Measurements from ENCODE around the gene SP2.
"Not testable (repeated sequence)": the region's sequence is repeated elsewhere in the genome, so short reads cannot be mapped to it uniquely, and the experiment has no call there.

Gene SP2

GRCh38 chr17:47891545-47892088 lies 4.4 kb upstream of the SP2 start:
- no peak for DNase-seq

DNA sequence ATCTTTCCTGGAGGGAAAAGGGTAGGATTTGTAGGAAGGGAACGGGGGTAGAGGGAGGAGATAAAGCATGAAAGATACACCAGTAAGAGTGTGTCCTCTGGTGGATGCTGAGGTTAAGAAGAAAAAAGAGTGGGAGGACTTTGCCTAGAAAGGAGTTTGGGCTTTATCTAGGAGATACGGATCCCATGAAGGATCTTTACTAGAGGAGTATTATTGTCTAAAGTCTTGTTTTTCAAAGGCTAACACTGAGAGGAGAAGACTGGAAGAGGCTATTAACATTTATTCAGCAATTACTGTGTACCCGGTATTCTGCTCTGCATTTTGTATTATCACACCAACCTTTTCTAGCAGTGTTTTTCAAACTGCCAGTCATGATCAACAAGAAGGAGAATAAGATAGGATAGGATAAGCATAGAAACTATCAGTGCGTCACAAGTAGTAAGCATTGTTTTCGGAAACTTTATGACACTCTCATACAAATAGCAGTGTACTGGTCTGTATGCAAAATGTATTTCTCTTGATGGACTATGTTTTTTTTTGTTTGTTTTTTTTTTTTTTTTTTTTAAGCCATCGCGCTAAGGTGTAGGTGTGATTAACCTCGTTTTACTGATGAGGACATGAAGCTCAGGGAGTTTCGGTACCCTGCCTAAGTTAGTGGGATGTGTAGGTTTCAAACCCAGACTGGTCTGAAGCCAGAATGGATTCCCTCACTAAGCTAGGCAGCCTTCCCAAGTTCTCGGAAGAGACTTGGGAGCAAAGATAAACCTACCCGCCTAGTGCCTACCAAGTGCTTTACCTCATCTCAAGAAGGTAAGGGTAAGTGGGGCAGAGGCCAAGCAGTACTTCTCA lies 1.3 kb upstream of the SP2 start:
- DNase-seq: no peak

GRCh38 chr17:47895347-47895855 lies 635 bp upstream of the SP2 start:
- peak; percentile 49 for DNase-seq

GRCh38 chr17:47896672-47897490 lies 845 bp downstream of the SP2 start:
- no peak for DNase-seq

DNA sequence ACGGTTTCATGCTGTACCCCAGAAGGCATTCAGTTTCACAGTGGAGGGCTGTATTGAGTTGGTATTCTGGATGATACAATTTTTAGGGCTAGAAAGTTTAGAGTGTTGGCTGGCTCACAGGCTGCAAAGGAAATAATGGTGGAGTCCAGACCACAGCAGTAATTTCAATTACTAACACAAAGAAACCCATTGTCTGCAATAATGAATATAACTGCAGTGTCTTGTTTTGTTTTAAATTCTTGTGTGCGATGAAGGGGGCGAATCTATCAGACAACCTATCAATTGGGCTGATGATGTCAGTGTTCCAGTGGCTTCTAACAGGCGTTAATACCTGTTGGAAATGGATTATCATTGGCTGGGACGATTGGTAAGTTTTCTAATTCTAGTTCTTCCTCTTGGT lies 1.5 kb downstream of the SP2 start:
- no peak for DNase-seq

DNA sequence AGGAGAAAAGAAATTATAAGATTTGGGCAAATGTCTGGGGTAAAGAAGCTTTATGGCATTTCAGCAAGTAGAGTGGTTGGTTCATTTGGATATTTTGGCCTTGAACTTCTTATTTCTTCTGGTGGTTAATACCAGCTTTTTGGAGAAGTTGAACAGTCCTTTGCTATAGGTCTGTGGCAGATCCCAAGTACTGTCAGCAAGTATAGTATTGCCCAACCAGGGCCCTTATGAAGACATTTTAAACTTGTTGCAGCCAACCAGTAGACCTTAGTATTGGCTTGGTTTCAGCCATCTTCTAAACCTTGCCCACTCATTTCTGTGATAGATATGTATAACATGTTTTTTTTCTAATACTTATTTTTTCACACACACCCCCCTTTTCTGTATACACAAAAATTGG lies 2.2 kb downstream of the SP2 start:
- no peak for DNase-seq

GRCh38 chr17:47899643-47900042 lies 3.6 kb downstream of the SP2 start:
- DNase-seq: no peak

DNA sequence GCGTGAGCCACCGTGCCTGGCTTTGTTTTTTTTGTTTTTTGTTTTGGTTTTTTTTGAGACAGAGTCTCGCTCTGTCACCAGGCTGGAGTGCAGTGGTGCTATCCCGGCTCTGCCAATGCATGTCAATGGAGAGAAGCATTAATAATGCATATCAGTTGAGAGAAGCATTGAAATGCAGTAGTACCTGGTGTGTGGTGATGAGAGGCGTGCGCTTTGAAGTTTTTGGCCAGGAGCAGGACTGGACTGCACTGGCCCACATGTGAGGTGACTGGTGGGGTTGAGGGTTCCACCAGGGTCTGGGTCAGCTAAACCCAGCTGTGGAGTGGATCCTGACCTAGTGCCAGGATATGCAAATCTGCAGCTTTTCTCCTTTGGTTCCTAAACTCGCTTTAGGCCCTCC lies 5.4 kb downstream of the SP2 start:
- DNase-seq: no peak

GRCh38 chr17:47902039-47902744 lies 6.2 kb downstream of the SP2 start:
- no peak for DNase-seq

DNA sequence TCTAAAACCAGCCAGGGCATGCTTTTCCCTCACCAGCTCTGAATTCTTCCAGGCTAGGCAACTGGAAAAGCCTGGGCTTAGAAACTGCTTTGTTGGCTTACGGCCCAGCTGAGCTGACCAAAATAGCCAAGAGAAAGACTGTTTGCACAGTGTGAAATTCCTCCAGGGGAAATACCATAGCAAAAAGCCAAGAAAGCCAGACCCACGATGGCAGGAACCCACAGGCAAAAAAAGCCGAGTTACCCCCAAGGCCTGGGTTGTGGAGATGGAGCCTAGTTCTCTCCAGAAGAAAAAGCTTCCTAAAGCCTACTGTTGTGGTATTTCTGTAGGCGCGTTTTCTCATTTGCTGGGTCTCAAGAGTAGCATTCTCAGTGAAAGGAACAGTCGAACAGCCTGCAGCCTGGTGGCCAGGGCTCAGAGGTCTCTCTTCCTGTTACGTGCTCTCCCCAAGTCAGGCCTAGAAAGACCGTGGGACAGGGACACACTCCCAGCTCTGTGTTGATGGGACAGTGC lies 9.2 kb downstream of the SP2 start:
- DNase-seq: no peak

DNA sequence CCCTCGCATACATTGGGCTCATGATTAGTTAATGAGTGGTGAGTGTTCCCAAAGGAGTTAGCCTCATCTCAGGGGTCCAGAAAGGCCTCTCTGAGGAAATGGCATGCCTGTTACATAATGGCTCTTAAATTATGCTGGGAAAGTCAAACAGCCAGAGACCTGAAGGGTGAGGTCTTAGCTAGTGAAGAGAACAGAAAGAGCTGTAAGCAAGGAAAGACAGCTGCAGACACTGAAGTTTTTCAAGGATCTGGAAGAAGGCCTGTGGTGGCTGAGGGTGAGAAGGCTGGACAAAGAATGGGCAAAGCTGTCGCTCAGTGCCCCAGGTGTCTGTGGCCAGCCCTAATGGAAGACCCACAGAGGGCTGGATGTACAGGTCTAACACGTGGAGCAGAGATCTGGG lies 10.4 kb downstream of the SP2 start:
- DNase-seq: no peak

- DNase-seq: no peak
Measured at GRCh38 chr17:47907932-47908562, 12.0 kb downstream of the SP2 start.

DNA sequence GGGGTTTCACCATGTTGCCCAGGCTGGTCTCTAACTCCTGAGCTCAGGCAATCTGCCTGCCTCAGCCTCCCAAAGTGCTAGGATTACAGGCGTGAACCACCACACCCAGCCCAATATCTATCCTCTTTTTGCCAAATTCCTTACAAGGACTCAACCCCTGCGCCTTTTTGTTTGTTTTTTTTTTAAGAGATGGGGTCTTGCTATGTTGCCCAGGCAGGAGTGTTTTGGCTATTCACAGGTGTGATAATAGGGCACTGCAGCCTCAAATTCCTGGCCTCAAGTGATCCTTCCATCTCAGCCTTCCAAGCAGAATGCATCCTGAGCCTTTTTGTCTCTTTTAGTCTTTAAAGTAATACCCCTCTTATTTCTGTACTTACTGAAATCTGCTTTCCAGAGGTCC lies 17.0 kb downstream of the SP2 start:
- DNase-seq: no peak

DNA sequence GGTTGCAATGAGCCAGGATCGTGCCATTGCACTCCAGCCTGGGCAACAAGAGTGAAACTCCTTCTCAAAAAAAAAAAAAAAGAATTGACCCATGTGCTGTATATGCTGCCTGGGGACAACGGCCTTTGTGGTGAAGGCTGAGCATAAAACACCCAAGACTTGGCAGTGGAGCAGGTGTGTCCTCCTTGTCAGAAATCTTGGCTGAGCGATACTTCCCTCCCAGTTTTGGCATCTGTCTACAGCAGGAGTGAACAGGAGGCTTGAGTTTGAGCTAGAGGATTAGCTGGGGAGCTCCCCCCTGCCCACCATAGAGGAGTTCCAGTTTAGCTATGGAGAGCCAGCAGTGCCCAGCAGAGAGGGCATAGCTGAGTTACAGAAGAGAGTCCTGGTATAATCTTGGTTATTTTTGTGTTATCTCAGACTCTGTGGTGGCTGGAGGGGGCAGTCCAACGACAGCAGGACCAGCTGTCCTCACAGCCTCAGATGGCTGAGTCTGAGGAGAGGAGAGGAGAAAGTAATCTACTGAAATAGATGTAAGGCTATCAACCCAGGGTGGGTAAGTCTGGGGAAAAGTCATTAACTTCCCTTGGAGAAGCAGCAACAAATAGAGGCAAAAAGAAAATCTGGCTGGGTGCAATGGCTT lies 18.4 kb downstream of the SP2 start:
- no peak for DNase-seq

DNA sequence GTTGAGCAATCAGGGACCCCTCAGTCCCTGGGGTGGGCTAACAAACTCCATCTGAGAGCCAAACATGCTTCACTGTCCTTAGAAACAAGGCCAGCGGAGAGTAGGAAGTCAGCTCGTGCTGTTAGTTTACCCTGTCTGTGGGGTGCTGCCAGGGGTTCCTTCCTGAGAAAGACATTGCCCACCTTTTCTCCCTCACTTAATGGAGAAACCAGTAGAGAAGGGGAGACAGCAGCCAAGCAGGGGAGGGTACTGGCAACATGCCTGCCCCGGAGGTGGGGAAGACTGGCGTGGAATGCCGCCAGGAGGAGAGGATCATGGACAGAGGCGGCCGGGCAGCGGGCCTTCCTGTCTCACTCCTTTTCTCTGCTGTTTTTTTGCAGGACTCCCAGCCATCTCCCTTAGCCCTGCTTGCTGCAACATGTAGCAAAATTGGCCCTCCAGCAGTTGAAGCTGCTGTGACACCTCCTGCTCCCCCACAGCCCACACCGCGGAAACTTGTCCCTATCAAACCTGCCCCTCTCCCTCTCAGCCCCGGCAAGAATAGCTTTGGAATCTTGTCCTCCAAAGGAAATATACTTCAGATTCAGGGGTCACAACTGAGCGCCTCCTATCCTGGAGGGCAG lies 19.9 kb downstream of the SP2 start:
- no peak for DNase-seq

DNA sequence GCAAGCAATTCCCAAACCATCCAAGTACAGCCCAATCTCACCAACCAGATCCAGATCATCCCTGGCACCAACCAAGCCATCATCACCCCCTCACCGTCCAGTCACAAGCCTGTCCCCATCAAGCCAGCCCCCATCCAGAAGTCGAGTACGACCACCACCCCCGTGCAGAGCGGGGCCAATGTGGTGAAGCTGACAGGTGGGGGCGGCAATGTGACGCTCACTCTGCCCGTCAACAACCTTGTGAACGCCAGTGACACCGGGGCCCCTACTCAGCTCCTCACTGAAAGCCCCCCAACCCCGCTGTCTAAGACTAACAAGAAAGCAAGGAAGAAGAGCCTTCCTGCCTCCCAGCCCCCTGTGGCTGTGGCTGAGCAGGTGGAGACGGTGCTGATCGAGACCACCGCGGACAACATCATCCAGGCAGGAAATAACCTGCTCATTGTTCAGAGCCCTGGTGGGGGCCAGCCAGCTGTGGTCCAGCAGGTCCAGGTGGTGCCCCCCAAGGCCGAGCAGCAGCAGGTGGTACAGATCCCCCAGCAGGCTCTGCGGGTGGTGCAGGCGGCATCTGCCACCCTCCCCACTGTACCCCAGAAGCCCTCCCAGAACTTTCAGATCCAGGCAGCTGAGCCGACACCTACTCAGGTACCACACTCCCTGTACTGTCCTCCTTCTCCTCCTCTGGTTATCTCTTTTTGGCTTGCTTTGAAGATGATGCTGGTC lies 20.6 kb downstream of the SP2 start:
- no peak for DNase-seq

GRCh38 chr17:47917581-47917980 lies 21.5 kb downstream of the SP2 start:
- no peak for DNase-seq

- DNase-seq: no peak
Measured at GRCh38 chr17:47918006-47918405, 22.0 kb downstream of the SP2 start.

DNA sequence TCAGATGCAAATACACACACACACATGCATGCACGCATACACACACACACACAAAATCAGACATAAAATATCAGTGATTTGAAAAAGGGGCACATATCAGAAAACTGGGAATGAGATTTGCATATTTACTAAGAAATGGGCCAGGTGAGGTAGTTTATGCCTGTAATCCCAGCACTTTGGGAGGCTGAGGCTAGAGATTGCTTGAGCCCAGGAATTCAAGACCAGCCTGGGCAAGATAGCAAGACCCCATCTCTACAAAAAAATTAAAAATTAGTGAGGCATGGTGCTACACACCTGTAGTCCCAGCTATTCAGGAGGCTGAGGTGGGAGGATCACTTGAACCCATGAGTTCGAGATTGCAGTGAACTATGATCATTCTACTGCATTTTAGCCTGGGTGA lies 23.0 kb downstream of the SP2 start:
- DNase-seq: no peak

- DNase-seq: not testable (repeated sequence)
Measured at GRCh38 chr17:47919889-47920288, 23.9 kb downstream of the SP2 start.

Data from stimulated activated CD8-positive, alpha-beta memory T cell treated with anti-CD3 and anti-CD28 coated beads, Interleukin-4, amount 100 ng/mL, for 48 hours (primary cell).